Transverse colon (tissue), 4 donors: ENCODE results near the gene ATP5ME.

Experiments used
- EP300 ChIP-seq: sonication (generic); formaldehyde crosslinking; IDR thresholded peaks from one replicate; pipeline ENCODE4 v1.6.1; 2017; ENCODE audit warnings: antibody characterized with exemption, low read depth
- POLR2A ChIP-seq: fragments of 450-650 bp; IDR thresholded peaks from one replicate; pipeline ENCODE4 v1.6.1; 2016; ENCODE audit warnings: antibody characterized with exemption, mild to moderate bottlenecking, moderate library complexity
- POLR2AphosphoS5 ChIP-seq, 3 donors: sonication (generic); formaldehyde crosslinking; IDR thresholded peaks; one replicate each; pipeline ENCODE4 v1.6.1; 2016; ENCODE audit warnings: antibody characterized with exemption in 3 of 3
- TF ChIP-seq, protein P1 (sequence below), 5 experiments: fragments of 200-600 bp in 3 of 5; fragments of 450-650 bp in 2 of 5; sonication (generic) in 3 of 5; IDR thresholded peaks; 1 replicate in 2 of 5; 2 replicates in 3 of 5; pipeline ENCODE4 v1.5.1; 2016 to 2017; ENCODE audit warnings: antibody characterized with exemption in 5 of 5, inconsistent platforms in 3 of 5, mild to moderate bottlenecking in 2 of 5, moderate library complexity in 1 of 5

DNA sequence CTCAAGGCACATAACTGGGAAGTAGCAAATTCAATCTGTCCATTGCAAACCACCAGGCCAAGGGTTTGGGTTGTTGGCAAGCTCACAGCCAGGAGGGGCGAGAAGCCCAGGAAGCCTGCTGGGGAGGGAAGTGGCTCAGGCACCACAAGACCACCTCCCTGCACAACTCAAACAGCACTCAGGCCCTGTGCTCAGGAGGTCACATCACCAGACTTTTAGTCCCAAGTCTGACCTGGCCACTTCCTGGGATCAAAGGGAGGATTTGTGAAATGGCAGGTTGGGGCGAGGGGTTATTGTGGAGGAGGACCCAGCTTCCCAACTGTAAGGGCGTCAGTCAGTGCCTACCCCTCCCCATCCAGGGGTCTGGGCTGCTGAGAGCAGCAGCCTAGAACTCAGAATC is 2.3 kb downstream of the ATP5ME start:
- TF ChIP-seq, protein P1, sequence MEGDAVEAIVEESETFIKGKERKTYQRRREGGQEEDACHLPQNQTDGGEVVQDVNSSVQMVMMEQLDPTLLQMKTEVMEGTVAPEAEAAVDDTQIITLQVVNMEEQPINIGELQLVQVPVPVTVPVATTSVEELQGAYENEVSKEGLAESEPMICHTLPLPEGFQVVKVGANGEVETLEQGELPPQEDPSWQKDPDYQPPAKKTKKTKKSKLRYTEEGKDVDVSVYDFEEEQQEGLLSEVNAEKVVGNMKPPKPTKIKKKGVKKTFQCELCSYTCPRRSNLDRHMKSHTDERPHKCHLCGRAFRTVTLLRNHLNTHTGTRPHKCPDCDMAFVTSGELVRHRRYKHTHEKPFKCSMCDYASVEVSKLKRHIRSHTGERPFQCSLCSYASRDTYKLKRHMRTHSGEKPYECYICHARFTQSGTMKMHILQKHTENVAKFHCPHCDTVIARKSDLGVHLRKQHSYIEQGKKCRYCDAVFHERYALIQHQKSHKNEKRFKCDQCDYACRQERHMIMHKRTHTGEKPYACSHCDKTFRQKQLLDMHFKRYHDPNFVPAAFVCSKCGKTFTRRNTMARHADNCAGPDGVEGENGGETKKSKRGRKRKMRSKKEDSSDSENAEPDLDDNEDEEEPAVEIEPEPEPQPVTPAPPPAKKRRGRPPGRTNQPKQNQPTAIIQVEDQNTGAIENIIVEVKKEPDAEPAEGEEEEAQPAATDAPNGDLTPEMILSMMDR (IDR thresholded peaks at IDR 0.05) = no peak
- TF ChIP-seq POLR2AphosphoS5 (IDR thresholded peaks at IDR 0.05) = no peak
- no peak for TF ChIP-seq POLR2A
- TF ChIP-seq EP300 = no peak
